SK-N-SH (cell line): ENCODE data around the gene PPP6C. TPM values are rescaled to one million over a fixed set of nuclear protein-coding genes. Genes with fewer than 3 reads are reported as not detected.

ENCODE experiments used
- CTCF ChIA-PET: fragments of 300-600, 350-600 bp; formaldehyde crosslinking; extraction: SDS; loops from one replicate; lab custom pipeline; 2021; lab: Yijun Ruan, JAX
- POLR2A ChIA-PET: fragments of 350-600 bp; sonication (Branson Sonifier 250); formaldehyde crosslinking; extraction: SDS; loops from one replicate; lab custom pipeline; 2020; ENCODE audit warnings: antibody characterized with exemption, inconsistent platforms; lab: Yijun Ruan, JAX
- DNase-seq: peaks from one replicate; pipeline ENCODE4 v3.0.0; 2012
- H2AFZ ChIP-seq: fragments of 200-600 bp; sonication (generic); 2 replicates; pipeline ENCODE4 v1.8.1; 2016; ENCODE audit warnings: antibody characterized with exemption, mild to moderate bottlenecking, low read depth
- H3F3A ChIP-seq: fragments of 200-600 bp; sonication (generic); replicated peaks from 2 replicates; pipeline ENCODE3; 2016; ENCODE audit warnings: antibody characterized with exemption, mild to moderate bottlenecking; ENCODE audit not compliant: insufficient read depth
- H3K27ac ChIP-seq, 2 experiments: fragments of 200-500 bp in 1 of 2; fragments of 200-600 bp in 1 of 2; sonication (Bioruptor generic) in 1 of 2; sonication (generic), shearing (Covaris generic) in 1 of 2; 2 replicates each; pipeline versions ENCODE4 v1.5.1 to v1.6.1; 2014 to 2016; ENCODE audit warnings: low read depth in 2 of 2, inconsistent platforms in 1 of 2, low read length in 1 of 2, mild to moderate bottlenecking in 1 of 2, mixed read lengths in 1 of 2
- H3K27me3 ChIP-seq: fragments of 200-600 bp; sonication (generic), shearing (Covaris generic); 2 replicates; pipeline ENCODE4 v1.6.1; 2016; ENCODE audit warnings: mixed run types; ENCODE audit not compliant: insufficient read depth
- H3K36me3 ChIP-seq, 2 experiments: fragments of 200-500 bp in 1 of 2; fragments of 200-600 bp in 1 of 2; sonication (Bioruptor generic) in 1 of 2; sonication (generic) in 1 of 2; replicated peaks in 1 of 2; 2 replicates each; pipeline versions ENCODE3 to v1.5.1; 2014 to 2016; ENCODE audit warnings: low read length in 1 of 2, mild to moderate bottlenecking in 1 of 2; ENCODE audit not compliant: insufficient read depth in 2 of 2, control insufficient read depth in 1 of 2
- H3K4me1 ChIP-seq, 2 experiments: fragments of 200-500 bp in 1 of 2; fragments of 200-600 bp in 1 of 2; sonication (Bioruptor generic) in 1 of 2; sonication (generic), shearing (Covaris generic) in 1 of 2; 2 replicates each; pipeline versions ENCODE4 v1.5.1 to v1.6.1; 2014 to 2016; ENCODE audit warnings: low read depth in 1 of 2, low read length in 1 of 2, mixed run types in 1 of 2; ENCODE audit not compliant: insufficient read depth in 2 of 2, control insufficient read depth in 1 of 2
- H3K4me2 ChIP-seq: fragments of 200-600 bp; sonication (generic), shearing (Covaris generic); 2 replicates; pipeline ENCODE4 v1.6.1; 2017; ENCODE audit warnings: mixed run types
- H3K4me3 ChIP-seq, 2 experiments: fragments of 200-500 bp in 1 of 2; fragments of 200-600 bp in 1 of 2; sonication (Bioruptor generic) in 1 of 2; sonication (generic), shearing (Covaris generic) in 1 of 2; 2 replicates each; pipeline versions ENCODE4 v1.5.1 to v1.8.1; 2014 to 2016; ENCODE audit warnings: low read depth in 2 of 2, inconsistent platforms in 1 of 2, low read length in 1 of 2, mild to moderate bottlenecking in 1 of 2, mixed read lengths in 1 of 2, moderate library complexity in 1 of 2
- H3K79me2 ChIP-seq: fragments of 200-600 bp; sonication (generic); 2 replicates; pipeline ENCODE4 v1.8.1; 2017; ENCODE audit warnings: mild to moderate bottlenecking; ENCODE audit not compliant: insufficient read depth
- H3K9ac ChIP-seq: fragments of 200-600 bp; sonication (generic); 2 replicates; pipeline ENCODE4 v1.6.1; 2017; ENCODE audit warnings: mixed run types
- H3K9me2 ChIP-seq: fragments of 200-600 bp; sonication (generic); 2 replicates; pipeline ENCODE4 v1.6.1; 2017; ENCODE audit warnings: mixed run types
- H3K9me3 ChIP-seq: fragments of 200-600 bp; sonication (generic); 2 replicates; pipeline ENCODE4 v1.6.1; 2017; ENCODE audit warnings: mixed run types, mild to moderate bottlenecking, moderate library complexity
- H4K20me1 ChIP-seq: fragments of 200-600 bp; sonication (generic); 2 replicates; pipeline ENCODE4 v1.6.1; 2017; ENCODE audit warnings: mild to moderate bottlenecking, mixed run types; ENCODE audit not compliant: insufficient read depth
- CHD2 ChIP-seq: fragments of 150-350 bp; IDR thresholded peaks from 2 replicates; pipeline ENCODE4 v1.6.1; 2018; ENCODE audit warnings: low read length; ENCODE audit not compliant: partially characterized antibody
- EP300 ChIP-seq, 2 experiments: IDR thresholded peaks; 2 replicates each; pipeline versions ENCODE4 v1.4.0 to v1.6.1; 2012; ENCODE audit warnings: borderline replicate concordance in 1 of 2, low read depth in 1 of 2, low read length in 1 of 2
- FOSL2 ChIP-seq: IDR thresholded peaks from 2 replicates; pipeline ENCODE4 v1.4.0; 2012; ENCODE audit warnings: low read depth, mild to moderate bottlenecking, moderate library complexity, borderline replicate concordance
- GABPA ChIP-seq: IDR thresholded peaks from 2 replicates; pipeline ENCODE4 v1.4.0; 2012; ENCODE audit warnings: low read depth, mild to moderate bottlenecking
- GATA2 ChIP-seq: sonication (generic); formaldehyde crosslinking; IDR thresholded peaks from 2 replicates; pipeline ENCODE4 v1.5.0; 2020; ENCODE audit warnings: mild to moderate bottlenecking, missing genetic modification reagents
- JUND ChIP-seq: IDR thresholded peaks from 2 replicates; pipeline ENCODE4 v1.4.0; 2012
- MXI1 ChIP-seq: IDR thresholded peaks from 2 replicates; pipeline ENCODE4 v1.6.1; 2012; ENCODE audit warnings: mild to moderate bottlenecking, low read depth, low read length, improper control_type of control experiment
- POLR2AphosphoS5 ChIP-seq: IDR thresholded peaks from 2 replicates; pipeline ENCODE4 v1.6.1; 2012; ENCODE audit warnings: low read depth, low read length
- RAD21 ChIP-seq: IDR thresholded peaks from 2 replicates; pipeline ENCODE4 v1.6.1; 2012; ENCODE audit warnings: mild to moderate bottlenecking, low read length
- SIN3A ChIP-seq: IDR thresholded peaks from 2 replicates; pipeline ENCODE4 v1.6.1; 2012; ENCODE audit warnings: low read depth, mild to moderate bottlenecking, low read length, moderate library complexity, borderline replicate concordance
- SMC3 ChIP-seq: IDR thresholded peaks from 2 replicates; pipeline ENCODE4 v1.6.1; 2012; ENCODE audit warnings: low read depth, low read length, improper control_type of control experiment
- TEAD4 ChIP-seq: IDR thresholded peaks from 2 replicates; pipeline ENCODE4 v1.4.0; 2012; ENCODE audit warnings: mild to moderate bottlenecking, borderline replicate concordance; ENCODE audit not compliant: insufficient read depth
- WGBS: methylation state at CpG from one replicate; pipeline ENCODE4 v1.1.6; 2017; ENCODE audit warnings: low lambda C conversion rate; 5-methylcytosine and 5-hydroxymethylcytosine counted together
- polyA plus RNA-seq, 3 experiments: library from polyadenylated mRNA; depleted of rRNA; stranded (reverse); fragments of >200 nt; gene quantifications; 2 replicates each; pipeline ENCODE4 v1.2.3, GENCODE V29; 2012
- TF ChIP-seq, protein P1 (sequence below): IDR thresholded peaks from 2 replicates; pipeline ENCODE4 v1.4.0; 2012; ENCODE audit warnings: low read depth, borderline replicate concordance
- TF ChIP-seq, protein P2 (sequence below): fragments of 200-600 bp; sonication (generic); IDR thresholded peaks from 2 replicates; pipeline ENCODE4 v1.6.1; 2017; ENCODE audit warnings: antibody characterized with exemption, mild to moderate bottlenecking, moderate library complexity
- TF ChIP-seq, protein P3 (sequence below): IDR thresholded peaks from 2 replicates; pipeline ENCODE4 v1.6.1; 2012; ENCODE audit warnings: mild to moderate bottlenecking, low read depth, low read length, moderate library complexity

The PPP6C gene
- polyA plus RNA-seq, 1 of the 3 experiments (the other 2 are of a cell fraction): 14.8 TPM

DNA sequence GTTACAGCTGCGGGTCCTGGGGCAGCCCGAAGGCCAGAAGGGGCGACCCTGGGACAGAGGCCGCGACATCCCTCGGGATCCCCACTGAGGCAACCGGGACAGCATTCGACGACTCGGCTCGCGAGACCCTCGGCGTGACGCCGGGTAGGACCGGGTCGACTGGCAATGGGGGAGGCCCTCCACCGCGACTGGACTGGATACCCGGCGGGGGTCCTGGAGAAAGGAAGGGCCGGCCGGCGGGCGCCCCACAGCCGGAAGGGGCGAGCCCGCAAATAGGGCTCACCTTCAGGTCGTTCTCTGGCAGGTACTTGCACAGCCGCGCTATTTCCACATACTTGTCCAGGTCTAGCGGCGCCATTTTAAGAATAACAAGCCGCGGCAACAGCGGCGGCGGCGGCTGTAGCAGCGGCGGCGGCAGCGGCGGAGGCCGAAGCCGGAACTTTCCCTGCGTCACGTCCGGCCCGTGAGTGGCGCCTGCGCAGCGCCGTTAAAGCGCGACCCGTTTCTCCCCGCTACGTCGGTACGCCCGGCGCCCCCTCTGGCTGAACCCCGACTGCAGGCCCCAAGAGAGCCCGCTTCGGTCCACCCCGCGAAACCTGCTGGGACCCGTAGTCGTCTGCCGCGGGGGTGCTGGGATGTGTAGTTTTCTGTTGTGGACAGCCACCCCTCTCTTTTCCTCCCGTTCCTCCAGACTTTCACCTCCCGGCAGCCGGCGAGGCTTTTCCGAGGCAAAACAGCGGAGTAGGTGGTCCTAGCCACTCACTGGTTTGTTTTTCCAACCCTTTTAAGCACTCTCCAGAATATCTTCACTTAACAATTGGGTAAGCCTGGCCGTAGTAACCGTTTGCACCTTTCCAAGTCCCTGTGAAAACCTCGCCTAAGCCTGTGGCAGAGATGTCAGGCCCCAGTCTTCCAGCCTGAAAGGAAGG lies at the start of gene PPP6C (continued):
- TF ChIP-seq, protein P1, sequence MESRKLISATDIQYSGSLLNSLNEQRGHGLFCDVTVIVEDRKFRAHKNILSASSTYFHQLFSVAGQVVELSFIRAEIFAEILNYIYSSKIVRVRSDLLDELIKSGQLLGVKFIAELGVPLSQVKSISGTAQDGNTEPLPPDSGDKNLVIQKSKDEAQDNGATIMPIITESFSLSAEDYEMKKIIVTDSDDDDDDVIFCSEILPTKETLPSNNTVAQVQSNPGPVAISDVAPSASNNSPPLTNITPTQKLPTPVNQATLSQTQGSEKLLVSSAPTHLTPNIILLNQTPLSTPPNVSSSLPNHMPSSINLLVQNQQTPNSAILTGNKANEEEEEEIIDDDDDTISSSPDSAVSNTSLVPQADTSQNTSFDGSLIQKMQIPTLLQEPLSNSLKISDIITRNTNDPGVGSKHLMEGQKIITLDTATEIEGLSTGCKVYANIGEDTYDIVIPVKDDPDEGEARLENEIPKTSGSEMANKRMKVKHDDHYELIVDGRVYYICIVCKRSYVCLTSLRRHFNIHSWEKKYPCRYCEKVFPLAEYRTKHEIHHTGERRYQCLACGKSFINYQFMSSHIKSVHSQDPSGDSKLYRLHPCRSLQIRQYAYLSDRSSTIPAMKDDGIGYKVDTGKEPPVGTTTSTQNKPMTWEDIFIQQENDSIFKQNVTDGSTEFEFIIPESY: peak; percentile 81
- TF ChIP-seq SIN3A (peak; percentile 47; the same call in 1 of the 2 replicates), MXI1 (peak; percentile 66), SMC3 (0 out of 2 replicates have a peak, but pooled peaks have one; percentile 6), FOSL2 (0 out of 2 replicates have a peak, but pooled peaks have one; percentile 15), JUND (no peak; the same call in 1 of the 2 replicates), POLR2AphosphoS5 (peak; percentile 81), TEAD4 (no peak), RAD21 (peak; percentile 44; the same call in 1 of the 2 replicates), GABPA (peak; percentile 87), CHD2 (peak; percentile 92), GATA2 (CRISPR knock-in tag) (no peak)
- TF ChIP-seq, protein P2, sequence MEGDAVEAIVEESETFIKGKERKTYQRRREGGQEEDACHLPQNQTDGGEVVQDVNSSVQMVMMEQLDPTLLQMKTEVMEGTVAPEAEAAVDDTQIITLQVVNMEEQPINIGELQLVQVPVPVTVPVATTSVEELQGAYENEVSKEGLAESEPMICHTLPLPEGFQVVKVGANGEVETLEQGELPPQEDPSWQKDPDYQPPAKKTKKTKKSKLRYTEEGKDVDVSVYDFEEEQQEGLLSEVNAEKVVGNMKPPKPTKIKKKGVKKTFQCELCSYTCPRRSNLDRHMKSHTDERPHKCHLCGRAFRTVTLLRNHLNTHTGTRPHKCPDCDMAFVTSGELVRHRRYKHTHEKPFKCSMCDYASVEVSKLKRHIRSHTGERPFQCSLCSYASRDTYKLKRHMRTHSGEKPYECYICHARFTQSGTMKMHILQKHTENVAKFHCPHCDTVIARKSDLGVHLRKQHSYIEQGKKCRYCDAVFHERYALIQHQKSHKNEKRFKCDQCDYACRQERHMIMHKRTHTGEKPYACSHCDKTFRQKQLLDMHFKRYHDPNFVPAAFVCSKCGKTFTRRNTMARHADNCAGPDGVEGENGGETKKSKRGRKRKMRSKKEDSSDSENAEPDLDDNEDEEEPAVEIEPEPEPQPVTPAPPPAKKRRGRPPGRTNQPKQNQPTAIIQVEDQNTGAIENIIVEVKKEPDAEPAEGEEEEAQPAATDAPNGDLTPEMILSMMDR: peak; percentile 65
- TF ChIP-seq, all 33 proteins: peak for 20

DNA sequence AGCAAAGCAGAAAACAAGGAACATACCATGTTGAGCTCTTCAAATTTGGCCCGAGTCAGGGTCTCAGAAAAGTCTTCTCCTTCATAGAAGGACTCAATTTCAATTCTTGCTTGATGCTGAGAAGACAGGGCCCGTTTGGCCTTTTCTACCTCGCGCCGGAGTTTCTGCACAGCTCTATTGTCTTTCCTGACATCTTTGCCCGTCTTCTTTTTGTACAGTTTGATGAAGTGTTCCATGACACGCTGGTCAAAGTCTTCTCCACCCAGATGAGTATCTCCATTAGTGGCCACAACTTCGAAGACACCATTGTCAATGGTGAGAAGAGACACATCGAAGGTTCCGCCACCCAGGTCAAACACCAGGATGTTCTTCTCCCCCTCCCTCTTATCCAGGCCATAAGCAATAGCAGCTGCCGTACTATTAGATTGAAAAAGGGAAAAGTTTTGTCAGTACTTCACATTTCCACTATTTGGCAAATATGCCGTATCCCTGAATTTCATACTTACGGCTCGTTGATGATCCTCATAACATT lies 49.4 kb upstream of the PPP6C start:
- Histone ChIP-seq H3K9me2 (no peaks in the 10 kb centered on the region), H4K20me1 (peaks cover 68% of the 10 kb centered on the region), H3K4me2 (peak overlapping the region; percentile 92), H3K9me3 (no peaks in the 10 kb centered on the region), H3K36me3 (peaks cover 48 to 63% of the 10 kb centered on the region in 2 experiments), H3K27me3 (no peaks in the 10 kb centered on the region), H3K4me3 (peak overlapping the region; percentile 83 to 100), H3F3A (peaks cover 58% of the 10 kb centered on the region), H3K27ac (peak overlapping the region in 1 of 2 experiments; percentile 96; a peak in 1 of 4 replicates), H2AFZ (no peak overlapping the region), H3K79me2 (peaks cover 75% of the 10 kb centered on the region), H3K4me1 (peaks cover 20 to 34% of the 10 kb centered on the region in 2 experiments), H3K9ac (peak overlapping the region; percentile 98; the same call in 1 of the 2 replicates)
- WGBS: 86% methylated on average over 14 of the region's 14 CpGs
- DNase-seq: no peak
- CTCF ChIA-PET: no interaction called here
- POLR2A ChIA-PET: no interaction called here
- TF ChIP-seq, protein P1: no peak
- TF ChIP-seq EP300 (IDR thresholded peaks at IDR 0.05; ENCODE audit: borderline replicate concordance in 1 of 2, low read depth in 1 of 2, low read length in 1 of 2): no peak
- TF ChIP-seq GABPA: no peak
- TF ChIP-seq, protein P2: no peak
- no peak for TF ChIP-seq RAD21
- no peak for TF ChIP-seq SMC3
- TF ChIP-seq, protein P3, sequence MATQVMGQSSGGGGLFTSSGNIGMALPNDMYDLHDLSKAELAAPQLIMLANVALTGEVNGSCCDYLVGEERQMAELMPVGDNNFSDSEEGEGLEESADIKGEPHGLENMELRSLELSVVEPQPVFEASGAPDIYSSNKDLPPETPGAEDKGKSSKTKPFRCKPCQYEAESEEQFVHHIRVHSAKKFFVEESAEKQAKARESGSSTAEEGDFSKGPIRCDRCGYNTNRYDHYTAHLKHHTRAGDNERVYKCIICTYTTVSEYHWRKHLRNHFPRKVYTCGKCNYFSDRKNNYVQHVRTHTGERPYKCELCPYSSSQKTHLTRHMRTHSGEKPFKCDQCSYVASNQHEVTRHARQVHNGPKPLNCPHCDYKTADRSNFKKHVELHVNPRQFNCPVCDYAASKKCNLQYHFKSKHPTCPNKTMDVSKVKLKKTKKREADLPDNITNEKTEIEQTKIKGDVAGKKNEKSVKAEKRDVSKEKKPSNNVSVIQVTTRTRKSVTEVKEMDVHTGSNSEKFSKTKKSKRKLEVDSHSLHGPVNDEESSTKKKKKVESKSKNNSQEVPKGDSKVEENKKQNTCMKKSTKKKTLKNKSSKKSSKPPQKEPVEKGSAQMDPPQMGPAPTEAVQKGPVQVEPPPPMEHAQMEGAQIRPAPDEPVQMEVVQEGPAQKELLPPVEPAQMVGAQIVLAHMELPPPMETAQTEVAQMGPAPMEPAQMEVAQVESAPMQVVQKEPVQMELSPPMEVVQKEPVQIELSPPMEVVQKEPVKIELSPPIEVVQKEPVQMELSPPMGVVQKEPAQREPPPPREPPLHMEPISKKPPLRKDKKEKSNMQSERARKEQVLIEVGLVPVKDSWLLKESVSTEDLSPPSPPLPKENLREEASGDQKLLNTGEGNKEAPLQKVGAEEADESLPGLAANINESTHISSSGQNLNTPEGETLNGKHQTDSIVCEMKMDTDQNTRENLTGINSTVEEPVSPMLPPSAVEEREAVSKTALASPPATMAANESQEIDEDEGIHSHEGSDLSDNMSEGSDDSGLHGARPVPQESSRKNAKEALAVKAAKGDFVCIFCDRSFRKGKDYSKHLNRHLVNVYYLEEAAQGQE: no peak
